Activated CD4-positive, alpha-beta T cell treated with anti-CD3 and anti-CD28 coated beads, Interleukin-2, Interleukin-4, amounts not matched to agents 100 ng/mL and 50 ng/mL, durations not matched to agents 16 hours and 8 hours (primary cell): ENCODE data around the gene PCGF5.

Experiments used
- DNase-seq: peaks from one replicate; pipeline ENCODE4 v3.0.0-alpha.2; 2020; ENCODE audit warnings: low spot score

PCGF5 gene

DNA sequence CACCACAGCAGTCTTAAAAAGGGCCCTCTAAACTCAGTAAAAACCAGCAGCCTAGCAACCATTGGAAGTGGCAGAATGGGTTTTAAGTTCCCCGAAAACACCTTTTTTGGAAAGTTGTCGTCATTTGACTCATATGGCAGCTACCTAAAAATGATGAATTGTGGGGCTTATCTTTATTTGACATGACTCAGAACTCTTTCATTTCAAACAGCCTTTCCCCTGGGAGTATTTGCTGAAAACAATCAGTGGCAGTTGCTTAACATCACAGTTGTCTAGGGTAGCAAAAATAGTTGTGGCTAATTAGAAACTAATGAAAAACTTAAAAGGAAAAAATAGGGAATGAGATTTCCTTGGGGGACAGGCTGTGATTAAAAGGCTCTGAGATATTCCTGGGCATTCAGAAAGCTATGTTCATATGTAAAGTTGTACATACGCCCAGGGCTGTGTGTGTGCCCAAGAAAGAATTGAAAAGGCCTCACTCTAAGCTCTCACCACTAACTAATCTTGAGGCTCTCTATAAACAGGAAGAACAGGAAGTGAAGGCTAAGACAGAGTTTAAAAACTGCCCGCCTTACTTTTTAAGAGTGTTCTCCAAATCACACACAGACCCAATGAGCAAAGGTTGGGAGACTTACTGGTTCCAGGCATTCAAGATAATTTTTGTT, 108.0 kb downstream of the PCGF5 start:
- no peak for DNase-seq
